K562 (cell line): ENCODE results near the gene LAMA3. TPM values are rescaled to one million over a fixed set of nuclear protein-coding genes. Genes with fewer than 3 reads are reported as not detected.

ENCODE experiments used
- ATAC-seq: fragments of 200-7000 bp; cut with Tn5 transposase; 3 replicates; pipeline ENCODE4 v1.9.1; 2020; ENCODE audit warnings: moderate library complexity
- BruUV-seq: library from RNA; stranded (reverse); fragments of 400-500 nt; replicated peaks from 2 replicates; lab custom pipeline; 2021; lab: Mats Ljungman, UMichigan
- CTCF ChIA-PET: fragments of 300-600 bp; formaldehyde crosslinking; extraction: SDS; loops from one replicate; lab custom pipeline; 2021; ENCODE audit warnings: low intra/inter-chr PET ratio; lab: Yijun Ruan, JAX
- POLR2A ChIA-PET: fragments of 300-600, 350-650 bp; sonication (Branson Sonifier 250); formaldehyde crosslinking; extraction: SDS; loops from one replicate; lab custom pipeline; 2021; ENCODE audit warnings: antibody characterized with exemption, inconsistent platforms; lab: Yijun Ruan, JAX
- DNase-seq, 4 experiments: peaks; one replicate each; pipeline versions ENCODE4 v3.0.0 to v3.0.0-alpha.2; 2011 to 2018; ENCODE audit warnings: low spot score in 3 of 4, mixed read lengths in 3 of 4; ENCODE audit errors: extremely low read depth in 1 of 4
- FAIRE-seq: peaks from 2 replicates; lab custom pipeline; 2011; peaks lifted over from hg19 to GRCh38; lab: Jason Lieb, UNC
- H2AFZ ChIP-seq: 2 replicates; pipeline ENCODE4 v1.6.0; 2011; ENCODE audit warnings: low read depth, low read length, control low read depth, inconsistent platforms
- H3K27ac ChIP-seq: fragments of 200-600 bp; 3 replicates; pipeline ENCODE4 v1.8.0; 2011; ENCODE audit warnings: low read depth, mild to moderate bottlenecking, control low read depth, inconsistent platforms, low read length, moderate library complexity, mixed read lengths; ENCODE audit errors: extremely low read depth
- H3K27me3 ChIP-seq, 2 experiments: fragments of 300-600 bp in 1 of 2; 2 replicates in 1 of 2; 3 replicates in 1 of 2; pipeline versions ENCODE4 v1.6.0 to v1.8.0; 2011; ENCODE audit warnings: inconsistent platforms in 2 of 2, low read length in 2 of 2, mild to moderate bottlenecking in 1 of 2, mixed read lengths in 1 of 2, moderate library complexity in 1 of 2; ENCODE audit not compliant: control insufficient read depth in 2 of 2, insufficient read depth in 2 of 2
- H3K36me3 ChIP-seq: fragments of 300-600 bp; 3 replicates; pipeline ENCODE4 v1.8.0; 2011; ENCODE audit warnings: mild to moderate bottlenecking, low read length, inconsistent platforms; ENCODE audit not compliant: control insufficient read depth, insufficient read depth
- H3K4me1 ChIP-seq, 2 experiments: fragments of 200-600 bp in 1 of 2; replicated peaks in 1 of 2; 2 replicates in 1 of 2; 3 replicates in 1 of 2; pipeline versions ENCODE4 v1.5.1 to v1.8.0; 2011; ENCODE audit warnings: inconsistent platforms in 2 of 2, low read length in 2 of 2, mild to moderate bottlenecking in 1 of 2, mixed read lengths in 1 of 2, moderate library complexity in 1 of 2; ENCODE audit not compliant: control insufficient read depth in 2 of 2, insufficient read depth in 2 of 2
- H3K4me2 ChIP-seq: 2 replicates; pipeline ENCODE4 v1.6.1; 2011; ENCODE audit warnings: low read length, control low read depth, inconsistent platforms, mixed read lengths; ENCODE audit not compliant: insufficient read depth
- H3K4me3 ChIP-seq: fragments of 200-600 bp; sonication (generic), shearing (Covaris generic); 2 replicates; pipeline ENCODE4 v1.5.1; 2016; ENCODE audit warnings: control low read depth, inconsistent platforms
- H3K79me2 ChIP-seq: fragments of 200-600 bp; 3 replicates; pipeline ENCODE4 v1.8.0; 2011; ENCODE audit warnings: low read length, inconsistent platforms; ENCODE audit not compliant: control insufficient read depth, insufficient read depth
- H3K9ac ChIP-seq, 2 experiments: 2 replicates each; pipeline versions ENCODE4 v1.6.0 to v1.6.1; 2011; ENCODE audit warnings: low read depth in 2 of 2, low read length in 2 of 2, control low read depth in 1 of 2, inconsistent platforms in 1 of 2, mild to moderate bottlenecking in 1 of 2, mixed read lengths in 1 of 2; ENCODE audit not compliant: insufficient read depth in 1 of 2
- H3K9me1 ChIP-seq: one replicate; pipeline ENCODE4 v1.6.0; 2011; ENCODE audit warnings: inconsistent platforms, mild to moderate bottlenecking, low read length, moderate library complexity; ENCODE audit not compliant: control insufficient read depth, insufficient read depth
- H3K9me3 ChIP-seq: replicated peaks from 2 replicates; pipeline ENCODE4 v1.5.1; 2011; ENCODE audit warnings: low read depth, low read length, inconsistent platforms; ENCODE audit not compliant: control insufficient read depth, insufficient read depth
- H4K20me1 ChIP-seq: replicated peaks from 2 replicates; pipeline ENCODE4 v1.6.1; 2011; ENCODE audit warnings: low read length, inconsistent platforms, mixed read lengths; ENCODE audit not compliant: control insufficient read depth, insufficient read depth
- ASH1L ChIP-seq: fragments of 450-650 bp; IDR thresholded peaks from 2 replicates; pipeline ENCODE4 v1.6.1; 2018; ENCODE audit warnings: borderline replicate concordance, mild to moderate bottlenecking, low read depth; ENCODE audit not compliant: partially characterized antibody
- DDX20 ChIP-seq: fragments of 450-650 bp; IDR thresholded peaks from 2 replicates; pipeline ENCODE4 v1.6.1; 2016; ENCODE audit warnings: missing genetic modification characterization, low read depth, mild to moderate bottlenecking, missing compliant biosample characterization, moderate library complexity
- DMBX1 ChIP-seq: fragments of 250-450 bp; sonication (Bioruptor Pico); IDR thresholded peaks from 2 replicates; pipeline ENCODE4 v1.8.0; 2022; ENCODE audit warnings: inconsistent platforms, mild to moderate bottlenecking, moderate library complexity, borderline replicate concordance
- FOXP1 ChIP-seq: sonication (generic); formaldehyde crosslinking; IDR thresholded peaks from 2 replicates; pipeline ENCODE4 v1.8.0; 2022; ENCODE audit warnings: mild to moderate bottlenecking, missing genetic modification reagents
- MTF1 ChIP-seq: fragments of 250-450 bp; sonication (Bioruptor Pico); IDR thresholded peaks from 2 replicates; pipeline ENCODE4 v1.9.0; 2021; ENCODE audit warnings: moderate library complexity, mild to moderate bottlenecking, inconsistent platforms, borderline replicate concordance
- PPARD ChIP-seq: fragments of 250-450 bp; sonication (Bioruptor Pico); IDR thresholded peaks from 2 replicates; pipeline ENCODE4 v1.8.0; 2022; ENCODE audit warnings: inconsistent platforms, mild to moderate bottlenecking, moderate library complexity
- RAD51 ChIP-seq: fragments of 450-650 bp; IDR thresholded peaks from 2 replicates; pipeline ENCODE4 v1.7.1; 2016; ENCODE audit warnings: low read depth, mild to moderate bottlenecking, borderline replicate concordance
- SAP30 ChIP-seq: fragments of 200-600 bp; sonication (generic); IDR thresholded peaks from 2 replicates; pipeline ENCODE4 v1.6.1; 2012; ENCODE audit warnings: borderline replicate concordance, low read depth, mild to moderate bottlenecking, moderate library complexity, low read length, control low read depth, inconsistent platforms; ENCODE audit not compliant: insufficient read depth, poor library complexity, severe bottlenecking
- SNIP1 ChIP-seq: fragments of 450-650 bp; IDR thresholded peaks from 2 replicates; pipeline ENCODE4 v1.7.1; 2017; ENCODE audit warnings: low read depth, mild to moderate bottlenecking
- SUPT5H ChIP-seq: fragments of 450-650 bp; IDR thresholded peaks from 2 replicates; pipeline ENCODE4 v1.6.1; 2016
- TBP ChIP-seq: optimal IDR thresholded peaks from 2 replicates; pipeline ENCODE3; 2011; ENCODE audit warnings: low read depth, low read length, improper control_type of control experiment
- ZBED1 ChIP-seq: IDR thresholded peaks from 2 replicates; pipeline ENCODE4 v1.6.1; 2014
- WGBS: fragments of 100-300 bp; shearing (Covaris generic); methylation state at CpG from one replicate; pipeline ENCODE4 v1.1.6; 2016; ENCODE audit warnings: low coverage, mixed read lengths; ENCODE audit not compliant: insufficient coverage; ENCODE audit errors: missing lambda C conversion rate; 5-methylcytosine and 5-hydroxymethylcytosine counted together
- in situ Hi-C: fragments of 300-500 bp; cut with MboI; formaldehyde crosslinking; loops from 4 replicates; pipeline ENCODE4 v1.15.0; 2018; ENCODE audit warnings: inconsistent platforms, mixed read lengths
- intact Hi-C: fragments of 100-400 bp; cut with micrococcal nuclease; formaldehyde crosslinking; loops from 2 replicates; pipeline ENCODE4 v1.14.2; 2022
- polyA plus RNA-seq, 8 experiments: library from polyadenylated mRNA; depleted of rRNA in 4 of 8; stranded (reverse) in 5 of 8; unstranded in 3 of 8; fragments of >200 nt; fragmentation: Nextera tagmentation in 2 of 8; fragmentation: Illumina TruSeq in 1 of 8; extraction: Ambion mirVana in 2 of 8; extraction: Trizol in 1 of 8; gene quantifications; 2 replicates each; pipeline versions ENCODE4 v1.2.1 to v1.2.3, GENCODE V29; 2011 to 2014; ENCODE audit warnings: inconsistent platforms in 1 of 8, missing spikeins in 1 of 8
- total RNA-seq, 7 experiments: library from RNA; depleted of rRNA in 6 of 7; stranded (reverse); fragments of >200 nt in 6 of 7; fragmentation: Illumina TruSeq in 2 of 7; extraction: Trizol in 2 of 7; gene quantifications; 2 replicates each; pipeline versions ENCODE4 v1.2.1 to v1.2.3, GENCODE V29; 2011 to 2021; ENCODE audit warnings: low replicate concordance in 1 of 7
- TF ChIP-seq, protein P1 (sequence below): fragments of 450-650 bp; IDR thresholded peaks from 2 replicates; pipeline ENCODE4 v1.6.1; 2016; ENCODE audit warnings: mild to moderate bottlenecking
- TF ChIP-seq, protein P2 (sequence below): fragments of 250-450 bp; sonication (Bioruptor Pico); IDR thresholded peaks from 2 replicates; pipeline ENCODE4 v1.8.0; 2021; ENCODE audit warnings: moderate library complexity, mild to moderate bottlenecking, inconsistent platforms

The LAMA3 gene
- total and polyA plus RNA-seq, 9 of the 15 experiments (the other 6 are each of a cell fraction or from before 2014, with no cell fraction given), result 0.07 TPM; not detected in 8

DNA sequence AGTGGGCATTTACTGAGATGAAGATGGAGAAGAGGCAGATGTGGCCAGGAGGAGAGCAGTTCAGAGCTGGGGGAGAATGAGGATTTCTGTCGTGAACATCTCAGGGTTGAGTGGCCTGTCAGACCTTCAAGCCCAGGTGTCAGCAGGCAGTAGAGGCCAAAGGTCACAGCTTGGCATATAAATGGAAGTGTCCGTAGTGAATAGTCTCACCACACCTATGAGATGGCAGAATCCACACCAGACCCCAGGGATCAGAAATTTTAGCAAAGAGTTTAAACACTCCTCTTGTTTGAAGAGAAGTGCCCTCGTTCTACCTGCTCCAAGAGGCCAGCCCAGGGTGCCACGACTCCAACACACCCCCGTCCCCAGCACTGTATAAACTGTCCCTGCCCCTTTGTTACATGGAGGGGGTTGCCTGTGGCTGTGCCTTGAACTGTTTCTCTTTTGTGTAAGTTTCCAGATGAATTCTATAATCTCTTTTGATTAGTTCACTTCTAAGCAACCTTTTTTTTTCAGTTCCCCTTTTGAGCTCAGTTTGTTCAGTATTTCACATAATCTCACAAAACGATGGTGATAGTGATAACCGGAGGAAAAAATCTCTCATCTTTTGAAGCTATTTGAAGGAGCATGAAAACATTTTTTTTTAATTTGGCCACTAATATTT is 256.3 kb downstream of the LAMA3 start:
- no peaks in the 10 kb centered on the region for H3K79me2 ChIP-seq
- no TSS peak for BruUV-seq
- ATAC-seq, result no peak
- no peaks in the 10 kb centered on the region; a peak in 3 of 5 replicates for H3K27me3 ChIP-seq
- TF ChIP-seq ASH1L (no peak), MTF1 (no peak), TBP (no peak), PPARD (no peak), SNIP1 (no peak), SUPT5H (no peak), SAP30 (no peak), ZBED1 (no peak), RAD51 (no peak), DDX20 (tag) (no peak), FOXP1 (no peak), DMBX1 (CRISPR knock-in tag) (no peak)
- TF ChIP-seq, protein P1, sequence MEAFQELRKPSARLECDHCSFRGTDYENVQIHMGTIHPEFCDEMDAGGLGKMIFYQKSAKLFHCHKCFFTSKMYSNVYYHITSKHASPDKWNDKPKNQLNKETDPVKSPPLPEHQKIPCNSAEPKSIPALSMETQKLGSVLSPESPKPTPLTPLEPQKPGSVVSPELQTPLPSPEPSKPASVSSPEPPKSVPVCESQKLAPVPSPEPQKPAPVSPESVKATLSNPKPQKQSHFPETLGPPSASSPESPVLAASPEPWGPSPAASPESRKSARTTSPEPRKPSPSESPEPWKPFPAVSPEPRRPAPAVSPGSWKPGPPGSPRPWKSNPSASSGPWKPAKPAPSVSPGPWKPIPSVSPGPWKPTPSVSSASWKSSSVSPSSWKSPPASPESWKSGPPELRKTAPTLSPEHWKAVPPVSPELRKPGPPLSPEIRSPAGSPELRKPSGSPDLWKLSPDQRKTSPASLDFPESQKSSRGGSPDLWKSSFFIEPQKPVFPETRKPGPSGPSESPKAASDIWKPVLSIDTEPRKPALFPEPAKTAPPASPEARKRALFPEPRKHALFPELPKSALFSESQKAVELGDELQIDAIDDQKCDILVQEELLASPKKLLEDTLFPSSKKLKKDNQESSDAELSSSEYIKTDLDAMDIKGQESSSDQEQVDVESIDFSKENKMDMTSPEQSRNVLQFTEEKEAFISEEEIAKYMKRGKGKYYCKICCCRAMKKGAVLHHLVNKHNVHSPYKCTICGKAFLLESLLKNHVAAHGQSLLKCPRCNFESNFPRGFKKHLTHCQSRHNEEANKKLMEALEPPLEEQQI, result no peak
- TF ChIP-seq, protein P2, sequence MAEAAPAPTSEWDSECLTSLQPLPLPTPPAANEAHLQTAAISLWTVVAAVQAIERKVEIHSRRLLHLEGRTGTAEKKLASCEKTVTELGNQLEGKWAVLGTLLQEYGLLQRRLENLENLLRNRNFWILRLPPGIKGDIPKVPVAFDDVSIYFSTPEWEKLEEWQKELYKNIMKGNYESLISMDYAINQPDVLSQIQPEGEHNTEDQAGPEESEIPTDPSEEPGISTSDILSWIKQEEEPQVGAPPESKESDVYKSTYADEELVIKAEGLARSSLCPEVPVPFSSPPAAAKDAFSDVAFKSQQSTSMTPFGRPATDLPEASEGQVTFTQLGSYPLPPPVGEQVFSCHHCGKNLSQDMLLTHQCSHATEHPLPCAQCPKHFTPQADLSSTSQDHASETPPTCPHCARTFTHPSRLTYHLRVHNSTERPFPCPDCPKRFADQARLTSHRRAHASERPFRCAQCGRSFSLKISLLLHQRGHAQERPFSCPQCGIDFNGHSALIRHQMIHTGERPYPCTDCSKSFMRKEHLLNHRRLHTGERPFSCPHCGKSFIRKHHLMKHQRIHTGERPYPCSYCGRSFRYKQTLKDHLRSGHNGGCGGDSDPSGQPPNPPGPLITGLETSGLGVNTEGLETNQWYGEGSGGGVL (CRISPR knock-in tag), result no peak
- ChIA-PET POLR2A (no interaction called here), CTCF (no interaction called here)
- DNase-seq, result no peak
- in situ Hi-C loops, result no loop called here
- no peak overlapping the region for H3K4me2 ChIP-seq
- H3K27ac ChIP-seq, result no peak overlapping the region
- H3K9me3 ChIP-seq, result no peaks in the 10 kb centered on the region
- H3K4me1 ChIP-seq, result no peaks in the 10 kb centered on the region
- no peaks in the 10 kb centered on the region for H3K36me3 ChIP-seq
- intact Hi-C loops, result no loop called here
- H4K20me1 ChIP-seq, result no peaks in the 10 kb centered on the region
- no peak overlapping the region for H3K4me3 ChIP-seq
- FAIRE-seq, result no peak
- no peak overlapping the region for H2AFZ ChIP-seq
- H3K9me1 ChIP-seq, result no peaks in the 10 kb centered on the region
- WGBS, result 0% methylated on average over 7 of the region's 7 CpGs
- H3K9ac ChIP-seq, result no peak overlapping the region
